C4-2B (cell line): ENCODE data around the gene MUL1.

ENCODE experiments used
- H3K27ac ChIP-seq: fragments of 450-650 bp; 2 replicates; pipeline ENCODE4 v1.5.1; 2017
- CTCF ChIP-seq: fragments of 450-650 bp; conservative IDR thresholded peaks from 2 replicates; pipeline ENCODE4 v1.5.1; 2017; ENCODE audit warnings: mild to moderate bottlenecking
- ZFX ChIP-seq: fragments of 450-650 bp; IDR thresholded peaks from 2 replicates; pipeline ENCODE4 v1.6.1; 2017

MUL1 gene

GRCh38 chr1:20458717-20459116 lies 49.2 kb downstream of the MUL1 start:
- no peak for TF ChIP-seq ZFX
- no peak for TF ChIP-seq CTCF
- H3K27ac ChIP-seq, result no peak overlapping the region

GRCh38 chr1:20454004-20454403 lies 53.9 kb downstream of the MUL1 start:
- TF ChIP-seq CTCF (no peak), ZFX (no peak)
- H3K27ac ChIP-seq, result no peak overlapping the region

- no peak overlapping the region for H3K27ac ChIP-seq
- TF ChIP-seq CTCF, result no peak
- TF ChIP-seq ZFX, result no peak
Observed at GRCh38 chr1:20449735-20450311, 58.1 kb downstream of the MUL1 start.
